Stimulated activated CD8-positive, alpha-beta memory T cell treated with anti-CD3 and anti-CD28 coated beads, Interleukin-4, amount 100 ng/mL, for 1 hour (primary cell): Measurements from ENCODE around the gene CNOT6.
"Not testable (repeated sequence)": the region's sequence is repeated elsewhere in the genome, so short reads cannot be mapped to it uniquely, and the experiment has no call there.

Experiments used
- DNase-seq, 2 donors: peaks; one replicate each; pipeline ENCODE4 v3.0.0-alpha.2; 2020; ENCODE audit warnings: low read depth in 2 of 2, low spot score in 1 of 2

Gene CNOT6

DNA sequence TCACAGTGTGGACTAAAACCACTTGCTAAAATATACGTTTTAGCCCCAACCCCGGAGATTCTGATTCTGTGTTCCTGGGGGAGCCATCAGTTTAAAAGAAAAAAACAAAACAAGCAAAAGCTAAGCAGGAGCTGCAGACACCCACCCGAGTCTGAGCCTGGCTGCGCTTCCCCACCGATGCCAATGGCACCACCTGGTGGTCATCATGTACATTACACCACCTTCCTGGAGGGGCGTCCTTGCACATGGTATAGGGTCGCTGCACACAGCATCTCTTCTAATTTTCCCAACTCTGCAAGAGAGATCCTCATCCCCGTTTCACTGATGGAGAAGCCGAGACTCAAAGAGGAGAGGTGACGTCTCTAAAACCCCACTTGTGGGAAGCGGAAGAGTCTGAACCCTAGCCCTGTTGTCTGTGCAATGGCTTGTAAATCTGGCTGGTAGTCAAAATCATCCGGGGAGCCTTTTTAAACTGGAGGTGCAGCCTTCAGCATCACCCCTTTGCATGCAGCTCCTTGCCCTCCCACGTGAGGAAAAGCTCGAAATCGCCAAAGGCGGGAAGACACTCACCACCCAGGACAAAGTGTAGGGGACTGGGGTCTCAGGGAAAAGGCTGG is 23.1 kb upstream of the CNOT6 start:
- peak; percentile 31 to 32 for DNase-seq

DNA sequence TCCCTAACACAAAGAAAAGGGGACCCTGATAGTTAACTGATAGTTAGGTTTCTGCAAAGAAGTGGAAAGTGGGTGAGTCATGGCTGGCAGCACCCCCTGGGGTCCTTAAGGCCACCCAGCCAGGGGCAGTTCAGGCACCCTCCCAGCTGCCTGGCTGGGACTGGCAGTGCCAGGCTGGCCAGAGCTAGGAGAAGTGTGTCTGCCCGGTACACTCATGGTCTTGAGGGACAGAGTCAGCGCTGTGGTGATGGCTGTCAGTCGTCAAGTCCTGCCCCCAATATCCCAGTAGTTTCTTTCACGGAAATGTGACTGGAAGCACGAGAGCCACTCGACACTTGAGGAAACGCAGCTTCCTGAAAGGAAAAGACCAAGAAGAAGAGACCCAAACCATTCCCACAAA is 22.3 kb upstream of the CNOT6 start:
- DNase-seq = no peak

DNA sequence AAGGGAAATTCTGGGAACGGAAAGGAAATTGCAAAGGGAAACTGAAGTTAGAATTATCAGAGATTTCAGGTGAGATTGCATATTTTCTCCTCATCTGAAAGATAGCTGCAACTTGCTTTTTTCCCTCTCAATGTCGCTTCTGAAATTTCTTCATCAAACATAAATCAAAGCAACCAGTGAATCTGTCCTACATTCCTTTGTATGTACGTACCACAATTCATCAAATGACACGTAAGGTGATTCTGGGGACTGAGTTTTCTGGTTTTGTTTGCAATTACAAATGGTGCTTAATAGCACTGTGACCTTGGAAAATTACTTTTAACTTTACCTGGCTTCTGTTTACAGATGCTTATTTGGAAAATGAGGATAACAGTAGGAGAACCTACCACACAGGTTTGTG is 21.9 kb upstream of the CNOT6 start:
- DNase-seq = no peak

DNA sequence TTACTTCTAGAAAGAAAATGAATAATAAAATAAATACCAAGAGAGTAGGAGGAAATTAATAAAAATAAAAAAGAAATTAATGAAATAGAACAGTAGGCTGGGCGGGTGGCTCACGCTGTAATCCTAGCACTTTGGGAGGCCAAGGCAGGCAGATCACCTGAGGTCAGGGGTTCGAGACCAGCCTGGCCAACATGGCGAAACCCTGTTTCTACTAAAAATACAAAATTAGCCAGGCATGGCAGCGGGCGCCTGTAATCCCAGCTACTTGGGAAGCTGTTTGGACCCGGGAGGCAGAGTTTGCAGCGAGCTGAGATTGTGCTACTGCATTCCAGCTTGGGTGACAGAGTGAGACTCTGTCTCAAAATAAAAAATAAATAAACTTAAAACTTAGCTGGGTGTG is 20.8 kb upstream of the CNOT6 start:
- not testable (repeated sequence) for DNase-seq

DNA sequence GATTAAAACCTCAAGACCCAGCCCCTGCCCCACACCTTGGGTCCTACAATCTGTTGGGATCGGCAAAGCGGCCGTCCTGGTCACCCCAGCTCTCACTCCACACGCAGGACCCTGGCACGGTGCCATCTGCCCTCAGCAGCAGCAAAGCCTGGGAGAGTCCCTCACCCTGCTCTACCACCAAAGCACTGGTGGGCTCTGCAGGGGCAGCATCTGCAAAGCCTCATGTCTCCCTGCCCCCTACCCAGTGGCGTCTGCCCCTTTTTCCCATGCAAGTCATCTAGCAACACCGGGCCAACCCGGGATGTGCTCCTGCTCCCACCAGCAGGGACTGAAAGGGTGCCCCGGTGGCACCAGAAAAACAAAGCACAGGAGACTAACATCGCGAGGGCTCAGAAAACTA is 19.6 kb upstream of the CNOT6 start:
- DNase-seq = no peak

DNA sequence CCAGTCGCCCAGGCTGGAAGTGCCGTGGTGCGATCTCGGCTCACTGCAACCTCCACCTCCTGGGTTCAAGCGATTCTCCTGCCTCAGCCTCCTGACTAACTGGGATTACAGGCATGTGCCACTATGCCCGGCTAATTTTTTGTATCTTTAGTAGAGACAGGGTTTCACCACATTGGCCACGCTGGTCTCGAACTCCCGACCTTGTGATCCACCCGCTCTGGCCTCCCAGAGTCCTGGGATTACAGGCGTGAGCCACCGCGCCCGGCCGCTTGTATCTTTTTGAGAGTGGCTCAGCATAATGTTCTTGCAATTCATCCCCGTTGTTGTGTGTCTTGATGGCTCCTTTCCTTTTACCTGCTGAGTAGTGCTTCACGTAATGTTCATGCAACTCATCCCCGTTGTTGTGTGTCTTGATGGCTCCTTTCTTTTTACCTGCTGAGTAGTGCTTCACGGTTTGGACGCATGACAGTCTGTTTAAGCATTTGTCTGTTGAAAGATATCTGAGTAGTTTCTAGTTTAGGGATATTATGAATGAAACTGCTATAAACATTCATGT is 18.1 kb upstream of the CNOT6 start:
- not testable (repeated sequence) for DNase-seq

DNA sequence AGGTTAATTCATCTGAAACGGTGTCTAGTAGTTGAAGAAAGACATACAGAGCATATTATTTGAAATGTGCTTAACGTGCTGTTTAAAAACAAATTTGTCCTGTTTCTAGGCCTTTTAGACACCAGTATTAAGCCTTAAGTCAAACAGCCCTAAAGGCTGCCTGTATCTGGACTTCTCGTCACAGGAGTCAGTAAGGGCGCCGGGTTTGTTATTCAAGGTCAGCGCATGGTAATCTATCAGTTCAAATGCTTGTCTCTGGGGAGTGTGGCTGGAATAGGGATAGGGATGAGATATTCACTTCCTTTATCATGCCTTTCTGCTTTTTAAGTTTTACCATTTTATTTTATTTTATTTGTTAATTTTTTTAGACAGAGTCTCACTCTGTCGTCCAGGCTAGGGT is 9.4 kb upstream of the CNOT6 start:
- DNase-seq = no peak

DNA sequence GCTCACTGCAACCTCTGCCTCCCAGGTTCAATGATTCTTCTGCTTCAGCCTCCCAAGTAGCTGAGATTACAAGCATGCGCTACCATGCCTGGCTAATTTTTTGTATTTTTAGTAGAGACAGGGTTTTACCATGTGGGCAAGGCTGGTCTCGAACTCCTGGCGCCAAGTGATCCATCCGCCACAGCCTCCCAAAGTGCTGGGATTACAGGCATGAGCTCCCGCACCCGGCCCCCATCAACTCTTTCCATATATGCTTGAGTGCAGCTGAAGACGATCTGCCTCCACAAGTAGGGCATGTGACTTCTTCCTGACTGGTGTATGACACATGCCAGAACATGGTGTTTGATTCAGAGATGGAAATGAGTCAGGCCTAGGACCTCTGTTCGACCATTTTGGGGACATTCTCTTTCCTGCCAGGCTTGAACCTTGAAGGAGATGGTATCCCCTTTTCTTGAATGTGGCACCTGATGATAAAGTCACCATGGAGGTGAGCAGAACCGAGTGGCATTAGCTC is 7.5 kb upstream of the CNOT6 start:
- no peak for DNase-seq

DNA sequence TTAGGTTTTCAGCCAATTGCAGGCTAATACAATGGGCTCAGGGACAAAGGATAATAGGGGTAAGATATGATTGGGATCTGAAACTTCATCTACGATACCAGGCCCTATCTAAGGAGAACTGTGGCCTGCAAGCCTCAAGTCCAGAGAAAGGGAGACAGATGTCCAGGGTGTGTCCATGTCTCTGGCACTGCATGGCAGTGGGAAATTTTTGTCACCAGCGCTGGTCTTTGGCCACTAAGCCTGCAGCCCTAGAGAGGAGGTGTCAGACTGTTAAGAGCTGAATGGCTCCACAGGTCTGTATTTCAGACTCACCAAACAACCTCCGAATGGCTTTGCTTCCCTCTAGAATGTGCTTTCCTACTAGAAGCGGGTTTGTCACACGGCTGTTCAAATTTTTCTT is 6.6 kb upstream of the CNOT6 start:
- no peak for DNase-seq

DNA sequence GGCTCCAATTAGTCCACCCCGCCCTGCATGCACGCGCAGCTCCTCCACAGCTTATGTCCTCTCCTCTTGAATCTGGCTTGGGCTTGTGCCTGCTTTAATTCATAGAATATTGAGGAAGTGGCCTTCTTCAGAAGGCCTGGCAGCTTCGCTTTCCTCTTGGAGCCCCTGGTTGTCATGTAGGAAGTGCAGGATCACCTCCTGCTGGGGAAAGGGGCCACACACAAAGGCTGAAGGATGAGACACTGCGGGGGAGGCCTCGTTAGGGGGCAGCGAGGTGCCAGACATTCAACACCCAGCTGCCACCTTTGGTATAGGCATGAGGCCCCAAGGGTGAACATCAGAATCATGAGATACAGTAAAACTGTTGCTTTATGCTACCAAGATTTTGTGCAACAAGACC is 2.7 kb upstream of the CNOT6 start:
- no peak for DNase-seq

DNA sequence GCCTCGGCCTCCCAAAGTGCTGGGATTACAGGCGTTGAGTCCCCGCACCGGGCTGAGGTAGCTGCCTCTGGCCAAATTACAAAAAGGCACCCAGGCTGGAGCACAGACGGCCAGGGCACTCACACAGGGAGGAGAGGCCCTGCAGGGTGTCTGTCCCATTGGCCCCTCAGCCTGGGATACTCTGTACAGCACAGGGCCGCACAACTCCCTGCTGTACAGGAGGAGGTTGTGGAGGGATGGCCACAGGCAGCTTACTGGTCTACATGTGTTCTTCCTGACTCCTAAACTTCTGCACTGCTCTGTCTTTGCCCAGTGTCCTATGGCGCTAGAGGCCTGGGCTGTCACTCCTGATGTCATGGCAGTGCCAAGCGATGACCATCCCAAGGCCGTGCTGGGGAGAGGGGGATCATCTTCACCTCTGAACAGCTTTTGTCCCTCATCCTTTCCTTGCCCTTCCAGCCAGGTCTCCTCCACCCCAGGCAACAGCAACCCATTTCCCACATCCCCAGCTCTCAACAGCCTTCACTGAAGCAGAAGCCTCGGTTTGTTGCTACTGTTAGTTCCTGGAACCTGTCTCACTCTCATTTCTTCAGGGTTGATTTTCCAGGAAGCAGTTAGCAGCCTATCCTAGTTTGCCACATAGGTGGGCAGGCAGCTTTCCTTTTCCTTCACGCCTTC is 1.8 kb upstream of the CNOT6 start:
- no peak for DNase-seq

DNA sequence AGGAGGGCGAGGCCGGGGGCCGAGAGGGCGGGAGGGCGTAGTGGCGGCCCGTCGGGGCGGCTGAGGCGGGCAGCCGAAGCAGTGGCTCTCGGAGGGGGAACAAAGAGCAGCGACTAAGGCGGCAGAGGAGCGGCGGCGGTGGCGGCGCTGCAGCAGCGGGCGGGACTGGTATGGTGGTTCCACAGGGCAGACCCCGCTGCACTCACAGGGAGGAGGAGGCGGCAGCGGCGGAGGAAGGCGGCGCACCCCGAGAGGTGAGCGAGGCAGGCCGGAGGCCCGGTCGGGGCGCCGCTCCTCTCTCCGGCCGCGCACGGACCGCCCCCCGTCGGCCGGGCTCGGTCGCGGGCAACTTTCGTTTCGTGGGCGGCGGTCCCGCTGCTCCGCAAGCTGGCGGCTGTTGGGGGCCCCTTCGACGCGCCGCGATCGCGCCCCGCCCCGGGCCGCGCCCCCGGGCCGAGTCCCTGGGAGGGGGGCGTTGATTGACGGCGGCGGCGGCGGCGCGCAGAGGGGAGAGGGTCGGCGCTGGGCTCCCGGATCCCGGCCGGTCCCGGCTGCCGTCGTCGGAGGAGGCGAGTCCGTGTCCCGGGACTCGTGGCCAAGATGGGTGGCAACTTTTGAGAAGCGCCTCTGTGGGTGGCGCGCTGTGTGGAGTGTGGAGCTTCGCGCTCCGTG is 467 bp downstream of the CNOT6 start:
- DNase-seq = peak; percentile 17 to 20

DNA sequence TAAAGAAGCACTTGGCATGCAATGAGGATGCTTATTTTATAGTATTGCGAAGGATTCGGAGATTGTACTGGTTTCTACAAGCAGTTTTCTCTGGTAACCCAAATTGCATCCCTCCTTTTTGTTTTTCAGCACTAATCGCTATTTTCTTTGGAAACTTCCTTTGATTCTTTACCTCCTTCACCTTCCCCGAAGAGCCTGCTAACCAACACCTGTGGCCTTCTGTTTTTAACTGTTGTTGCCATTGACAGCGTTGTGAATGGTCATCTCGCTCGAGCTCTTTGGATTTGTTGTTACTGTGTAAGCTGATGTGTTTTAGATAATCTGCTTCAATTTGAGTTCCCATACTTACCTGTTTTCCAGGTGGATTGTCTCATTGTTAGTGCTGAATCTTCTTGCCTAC is 1.1 kb downstream of the CNOT6 start:
- DNase-seq = no peak

DNA sequence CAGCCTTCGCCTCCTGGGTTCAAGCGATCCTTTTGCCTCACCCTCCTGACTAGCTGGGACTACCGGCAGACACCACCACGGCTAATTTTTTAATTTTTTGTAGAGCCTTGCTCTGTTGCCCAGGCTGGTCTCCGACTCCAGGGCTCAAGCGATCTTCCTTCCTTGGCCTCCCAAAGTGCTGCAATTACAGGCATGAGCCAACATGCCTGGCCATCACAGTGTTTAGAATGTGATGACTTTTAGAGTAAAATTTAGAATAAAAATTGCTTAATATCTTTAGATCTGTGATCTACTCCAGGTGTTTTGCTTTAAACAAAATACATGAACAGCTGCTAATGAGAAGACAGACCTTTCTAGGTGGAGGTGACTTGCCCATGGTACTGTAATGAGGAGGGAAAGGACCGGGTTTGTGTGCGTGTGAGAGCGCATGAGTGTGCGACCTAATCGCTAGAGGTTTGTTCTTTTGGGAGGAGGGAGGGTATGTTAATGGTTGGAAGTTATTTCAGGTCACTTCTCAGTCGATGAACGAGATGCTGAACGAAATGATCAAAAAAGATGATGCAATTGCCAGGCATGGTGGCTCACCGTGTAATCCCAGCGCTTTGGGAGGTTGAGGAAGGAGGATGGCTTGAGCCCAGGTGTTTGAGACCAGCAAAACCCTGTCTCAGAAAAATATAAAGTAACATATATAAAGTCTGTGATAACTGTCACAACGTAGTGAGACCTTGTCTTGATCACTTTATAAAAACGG is 2.0 kb downstream of the CNOT6 start:
- no peak for DNase-seq

DNA sequence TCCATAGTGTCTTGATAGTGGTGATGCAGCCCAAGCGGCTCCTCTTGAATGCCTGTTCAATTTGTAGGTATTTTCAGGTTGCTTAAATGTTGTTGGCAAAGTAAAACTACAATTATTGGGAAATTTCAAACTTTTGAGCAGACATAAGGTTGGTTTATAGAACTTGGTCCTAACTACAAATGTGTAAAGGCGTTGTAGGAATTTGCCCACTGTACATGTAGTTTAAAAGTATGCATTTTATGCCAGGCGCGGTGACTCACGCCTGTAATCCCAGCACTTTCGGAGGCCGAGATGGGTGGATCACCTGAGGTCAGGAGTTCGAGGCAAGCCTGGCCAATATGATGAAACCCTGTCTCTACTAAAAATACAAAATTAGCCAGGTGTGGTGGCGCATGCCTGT is 2.6 kb downstream of the CNOT6 start:
- DNase-seq = not testable (repeated sequence)

DNA sequence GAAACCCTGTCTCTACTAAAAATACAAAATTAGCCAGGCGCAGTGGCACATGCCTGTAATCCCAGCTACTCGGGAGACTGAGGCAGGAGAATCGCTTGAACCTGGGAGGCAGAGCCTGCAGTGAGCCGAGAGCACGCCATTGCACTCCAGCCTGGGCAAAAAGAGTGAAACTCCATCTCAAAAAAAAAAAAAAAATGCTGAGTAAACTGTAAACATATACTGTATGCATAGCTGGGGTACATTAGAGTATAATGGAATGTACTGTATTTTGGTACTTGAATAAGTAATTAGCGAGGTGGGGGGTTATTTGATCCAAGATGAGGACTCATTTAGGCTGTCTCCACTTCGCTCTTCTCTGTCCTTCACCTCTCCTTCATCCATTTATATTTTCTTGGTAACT is 3.7 kb downstream of the CNOT6 start:
- not testable (repeated sequence) for DNase-seq

DNA sequence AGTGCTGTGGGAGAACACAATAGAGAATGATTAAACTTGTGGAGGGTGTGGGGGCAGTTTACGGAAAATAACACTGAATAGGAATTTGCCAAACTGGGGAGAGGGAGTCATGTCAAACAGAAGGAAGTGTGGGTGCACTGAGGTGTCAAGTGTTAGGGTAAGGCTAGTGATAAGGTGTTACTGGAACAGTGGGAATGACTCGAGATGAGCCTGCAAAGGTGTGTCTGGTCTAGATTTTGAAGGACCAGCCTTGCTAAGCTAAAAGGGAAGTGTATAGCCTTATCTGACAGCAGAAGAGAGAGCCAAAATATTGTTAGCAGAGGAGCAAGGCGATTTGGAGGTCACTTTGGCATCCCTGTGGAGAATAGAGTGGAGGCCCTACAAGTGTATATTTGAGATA is 4.2 kb downstream of the CNOT6 start:
- DNase-seq = no peak

DNA sequence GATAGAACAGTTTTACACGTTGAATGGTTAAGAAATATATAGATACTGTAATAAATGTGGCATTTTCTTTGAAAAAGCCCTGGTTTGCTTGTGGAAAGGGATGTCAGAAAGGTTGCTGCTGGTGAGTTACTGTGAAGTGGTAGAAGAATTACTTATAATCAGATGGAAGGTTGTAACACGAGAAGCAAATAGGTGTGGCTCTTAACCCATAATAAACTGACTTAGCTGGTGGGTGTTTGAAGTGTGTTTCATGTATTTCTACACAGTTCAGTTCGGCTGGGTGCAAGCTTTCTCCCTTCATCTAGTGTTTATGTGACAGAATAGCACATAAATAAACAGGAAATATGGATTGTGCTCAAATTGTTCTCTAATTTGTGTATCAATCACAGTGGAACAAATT is 5.5 kb downstream of the CNOT6 start:
- no peak for DNase-seq

DNA sequence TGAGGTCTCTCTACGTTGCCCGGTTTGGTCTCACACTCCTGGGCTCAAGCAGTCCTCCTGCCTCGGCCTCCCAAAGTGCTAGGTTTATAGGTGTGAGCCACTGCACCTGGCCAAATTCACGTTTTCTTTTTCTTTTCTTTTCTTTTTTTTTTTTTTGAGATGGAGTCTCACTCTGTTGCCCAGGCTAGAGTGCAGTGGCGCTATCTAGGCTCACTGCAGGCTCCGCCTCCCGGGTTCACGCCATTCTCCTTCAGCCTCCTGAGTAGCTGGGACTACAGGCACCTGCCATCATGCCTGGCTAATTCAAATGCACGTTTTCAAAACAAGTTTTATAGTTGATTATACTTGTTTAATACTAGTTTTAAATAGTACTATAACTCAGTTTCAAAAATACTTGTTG is 6.1 kb downstream of the CNOT6 start:
- not testable (repeated sequence) for DNase-seq

DNA sequence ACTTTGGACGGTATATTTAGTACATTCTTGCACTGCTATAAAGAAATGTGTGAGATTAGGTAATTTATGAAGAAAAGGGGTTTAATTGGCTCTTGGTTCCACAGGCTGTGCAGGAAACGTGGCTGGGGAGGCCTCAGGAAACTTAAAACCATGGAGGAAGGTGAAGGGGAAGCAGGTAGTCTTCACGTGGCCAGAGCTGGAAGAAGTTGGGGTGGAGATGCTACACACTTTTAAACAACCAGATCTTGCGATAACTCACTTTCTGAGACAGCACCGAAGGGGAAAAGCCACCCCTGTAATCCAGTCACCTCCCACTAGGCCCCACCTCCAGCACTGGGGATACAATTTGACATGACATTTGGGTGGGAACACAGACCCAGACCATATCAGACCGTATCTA is 13.5 kb downstream of the CNOT6 start:
- DNase-seq = no peak

DNA sequence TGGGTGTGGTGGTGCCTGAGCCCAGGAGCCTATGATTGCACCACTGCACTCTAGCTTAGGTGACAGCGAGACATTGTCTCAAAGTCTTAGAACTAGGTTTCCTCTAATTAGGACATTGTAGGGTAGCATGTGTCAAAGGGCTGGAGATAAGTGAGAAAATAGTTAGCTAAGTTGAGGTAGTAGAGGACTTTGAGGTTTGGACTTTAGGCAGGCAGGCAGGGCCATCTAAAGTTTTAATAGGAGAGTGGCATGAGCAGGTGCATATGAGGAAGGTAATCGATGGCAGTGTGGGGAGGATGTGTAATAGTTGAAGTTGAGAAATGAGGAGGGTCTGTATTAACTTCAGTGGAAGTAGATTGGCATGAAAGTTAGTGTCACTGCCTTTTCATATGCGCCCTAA is 21.1 kb downstream of the CNOT6 start:
- DNase-seq = no peak
